ENCODE data around the gene ANKRD20A1. TPM values are rescaled to one million over a fixed set of nuclear protein-coding genes. Genes with fewer than 3 reads are reported as not detected.

The ANKRD20A1 gene
- total RNA-seq: not detected in 2 replicates

GRCh38 chr9:67858871-67859270 lies at the start of gene ANKRD20A1:
Gene ANKRD20A1, plus strand, starts transcription at chr9:67858931. Its CDS starts 496 bp downstream, at chr9:67859427.

